ENCODE results near the gene IQGAP2. TPM values are rescaled to one million over a fixed set of nuclear protein-coding genes. Genes with fewer than 3 reads are reported as not detected.

The IQGAP2 gene
- total and polyA plus RNA-seq, 9 of the 15 experiments (the other 6 are each of a cell fraction or from before 2014, with no cell fraction given) = 8.7 to 23.2 (median 17.4) TPM

DNA sequence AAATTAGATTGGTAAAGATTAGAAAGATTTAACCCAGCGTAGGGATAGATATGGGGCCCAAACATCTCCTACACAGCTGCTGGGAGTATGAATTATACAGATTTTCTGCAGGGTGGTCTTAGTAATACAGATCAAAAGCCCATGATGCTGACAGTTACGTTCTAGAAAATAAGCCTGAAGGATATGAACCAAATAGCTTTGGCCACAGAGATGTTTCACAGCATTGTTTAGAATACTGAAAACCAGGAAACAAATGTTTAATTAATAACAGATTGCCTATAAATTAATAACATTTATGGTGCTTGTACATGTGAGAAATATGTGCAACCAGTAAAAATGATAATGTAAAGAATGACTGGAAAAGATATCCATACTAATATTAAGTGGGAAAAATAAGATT, 195.4 kb downstream of the IQGAP2 start:
- Histone ChIP-seq H3K79me2 (ENCODE audit: control insufficient read depth, insufficient read depth, low read length) (no peaks in the 10 kb centered on the region), H3K4me3 (no peak overlapping the region), H3K9me1 (ENCODE audit: control insufficient read depth, insufficient read depth, low read length) (no peaks in the 10 kb centered on the region), H3K9me3 (replicated peaks; ENCODE audit: control insufficient read depth, insufficient read depth, low read depth, low read length) (no peaks in the 10 kb centered on the region), H2AFZ (ENCODE audit: low read depth, low read length) (no peak overlapping the region), H3K4me1 (replicated peaks in 1 of 2; ENCODE audit: control insufficient read depth in 2 of 2, insufficient read depth in 2 of 2, low read length in 2 of 2) (no peaks in the 10 kb centered on the region), H3K27me3 (ENCODE audit: control insufficient read depth in 2 of 2, insufficient read depth in 2 of 2, low read length in 2 of 2) (no peaks in the 10 kb centered on the region), H3K27ac (ENCODE audit: extremely low read depth, low read depth, low read length) (no peak overlapping the region), H3K4me2 (ENCODE audit: insufficient read depth, low read length) (no peak overlapping the region), H3K36me3 (ENCODE audit: control insufficient read depth, insufficient read depth, low read length) (no peaks in the 10 kb centered on the region), H4K20me1 (replicated peaks; ENCODE audit: control insufficient read depth, insufficient read depth, low read length) (no peaks in the 10 kb centered on the region), H3K9ac (ENCODE audit: insufficient read depth in 1 of 2, low read depth in 2 of 2, low read length in 2 of 2) (no peak overlapping the region)
- DNase-seq (ENCODE audit: extremely low read depth in 1 of 4, low spot score in 3 of 4) (no peak), FAIRE-seq (no peak), ATAC-seq (no peak)
- CTCF ChIA-PET (ENCODE audit: low intra/inter-chr PET ratio) = no interaction called here
- intact Hi-C loops (cut with micrococcal nuclease) (no loop called here), in situ Hi-C loops (cut with MboI) (loop anchor here (5.0 kb wide), 1 partner anchor 184 kb away; no protein-coding TSS in a partner anchor)
- WGBS (ENCODE audit: insufficient coverage, low coverage, missing lambda C conversion rate) = 66% methylated on average over 2 of the region's 2 CpGs
- POLR2A ChIA-PET = no interaction called here
- no TSS peak for BruUV-seq (replicated peaks)
- TF ChIP-seq ZNF583 (CRISPR knock-in tag; IDR thresholded peaks at IDR 0.05) = no peak
- no peak for TF ChIP-seq MEF2D (tag; conservative IDR thresholded peaks at IDR 0.05; ENCODE audit: low read depth)
- TF ChIP-seq SMC3 (conservative IDR thresholded peaks at IDR 0.05; ENCODE audit: insufficient read depth, low read depth, low read length) = no peak
- no peak for TF ChIP-seq DPF2 (IDR thresholded peaks at IDR 0.05)
- TF ChIP-seq, protein P1, sequence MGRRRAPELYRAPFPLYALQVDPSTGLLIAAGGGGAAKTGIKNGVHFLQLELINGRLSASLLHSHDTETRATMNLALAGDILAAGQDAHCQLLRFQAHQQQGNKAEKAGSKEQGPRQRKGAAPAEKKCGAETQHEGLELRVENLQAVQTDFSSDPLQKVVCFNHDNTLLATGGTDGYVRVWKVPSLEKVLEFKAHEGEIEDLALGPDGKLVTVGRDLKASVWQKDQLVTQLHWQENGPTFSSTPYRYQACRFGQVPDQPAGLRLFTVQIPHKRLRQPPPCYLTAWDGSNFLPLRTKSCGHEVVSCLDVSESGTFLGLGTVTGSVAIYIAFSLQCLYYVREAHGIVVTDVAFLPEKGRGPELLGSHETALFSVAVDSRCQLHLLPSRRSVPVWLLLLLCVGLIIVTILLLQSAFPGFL (CRISPR knock-in tag; IDR thresholded peaks at IDR 0.05) = no peak
- TF ChIP-seq GABPA (tag; conservative IDR thresholded peaks at IDR 0.05; ENCODE audit: low read depth) = no peak
- TF ChIP-seq, protein P2, sequence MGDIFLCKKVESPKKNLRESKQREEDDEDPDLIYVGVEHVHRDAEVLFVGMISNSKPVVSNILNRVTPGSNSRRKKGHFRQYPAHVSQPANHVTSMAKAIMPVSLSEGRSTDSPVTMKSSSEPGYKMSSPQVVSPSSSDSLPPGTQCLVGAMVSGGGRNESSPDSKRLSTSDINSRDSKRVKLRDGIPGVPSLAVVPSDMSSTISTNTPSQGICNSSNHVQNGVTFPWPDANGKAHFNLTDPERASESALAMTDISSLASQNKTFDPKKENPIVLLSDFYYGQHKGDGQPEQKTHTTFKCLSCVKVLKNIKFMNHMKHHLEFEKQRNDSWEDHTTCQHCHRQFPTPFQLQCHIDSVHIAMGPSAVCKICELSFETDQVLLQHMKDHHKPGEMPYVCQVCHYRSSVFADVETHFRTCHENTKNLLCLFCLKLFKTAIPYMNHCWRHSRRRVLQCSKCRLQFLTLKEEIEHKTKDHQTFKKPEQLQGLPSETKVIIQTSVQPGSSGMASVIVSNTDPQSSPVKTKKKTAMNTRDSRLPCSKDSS (IDR thresholded peaks at IDR 0.05; ENCODE audit: low read depth, partially characterized antibody) = no peak
- TF ChIP-seq CREB1 (IDR thresholded peaks at IDR 0.05) = no peak
- TF ChIP-seq CREB1 (CRISPR knock-in tag; IDR thresholded peaks at IDR 0.05) = no peak
- no peak for TF ChIP-seq NR1H2 (CRISPR knock-in tag; IDR thresholded peaks at IDR 0.05)
- no peak for TF ChIP-seq DDX20 (tag; IDR thresholded peaks at IDR 0.05; ENCODE audit: low read depth)
- TF ChIP-seq CHD1 (IDR thresholded peaks at IDR 0.05; ENCODE audit: low read length) = no peak
- TF ChIP-seq, protein P3, sequence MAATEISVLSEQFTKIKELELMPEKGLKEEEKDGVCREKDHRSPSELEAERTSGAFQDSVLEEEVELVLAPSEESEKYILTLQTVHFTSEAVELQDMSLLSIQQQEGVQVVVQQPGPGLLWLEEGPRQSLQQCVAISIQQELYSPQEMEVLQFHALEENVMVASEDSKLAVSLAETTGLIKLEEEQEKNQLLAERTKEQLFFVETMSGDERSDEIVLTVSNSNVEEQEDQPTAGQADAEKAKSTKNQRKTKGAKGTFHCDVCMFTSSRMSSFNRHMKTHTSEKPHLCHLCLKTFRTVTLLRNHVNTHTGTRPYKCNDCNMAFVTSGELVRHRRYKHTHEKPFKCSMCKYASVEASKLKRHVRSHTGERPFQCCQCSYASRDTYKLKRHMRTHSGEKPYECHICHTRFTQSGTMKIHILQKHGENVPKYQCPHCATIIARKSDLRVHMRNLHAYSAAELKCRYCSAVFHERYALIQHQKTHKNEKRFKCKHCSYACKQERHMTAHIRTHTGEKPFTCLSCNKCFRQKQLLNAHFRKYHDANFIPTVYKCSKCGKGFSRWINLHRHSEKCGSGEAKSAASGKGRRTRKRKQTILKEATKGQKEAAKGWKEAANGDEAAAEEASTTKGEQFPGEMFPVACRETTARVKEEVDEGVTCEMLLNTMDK (IDR thresholded peaks at IDR 0.05; ENCODE audit: borderline replicate concordance, insufficient read depth, low read depth, low read length, poor library complexity, severe bottlenecking) = no peak
- no peak for TF ChIP-seq ZNF699 (CRISPR knock-in tag; IDR thresholded peaks at IDR 0.05; ENCODE audit: insufficient replicate concordance)
- TF ChIP-seq ZNF436 (CRISPR knock-in tag; IDR thresholded peaks at IDR 0.05) = no peak
- TF ChIP-seq NCOA2 (IDR thresholded peaks at IDR 0.05; ENCODE audit: partially characterized antibody in 2 of 2) = no peak
- no peak for TF ChIP-seq CBX8 (IDR thresholded peaks at IDR 0.05; ENCODE audit: borderline replicate concordance, extremely low read depth, low read depth, low read length, poor library complexity, severe bottlenecking)
- TF ChIP-seq TEAD4 (IDR thresholded peaks at IDR 0.05; ENCODE audit: low read length) = no peak
- TF ChIP-seq TEAD4 (CRISPR knock-in tag; IDR thresholded peaks at IDR 0.05; ENCODE audit: borderline replicate concordance) = no peak
